Upper lobe of left lung (tissue), 6 donors: ENCODE data around the gene MGST3. TPM values are rescaled to one million over a fixed set of nuclear protein-coding genes. Genes with fewer than 3 reads are reported as not detected.
"Not testable (repeated sequence)": the region's sequence is repeated elsewhere in the genome, so short reads cannot be mapped to it uniquely, and the experiment has no call there.

Experiments used
- ATAC-seq, 2 donors: fragments of 200-7000 bp; cut with Tn5 transposase; one replicate each; pipeline ENCODE4 v1.9.1; 2022; ENCODE audit warnings: mild to moderate bottlenecking in 2 of 2, moderate library complexity in 2 of 2; ENCODE audit not compliant: low FRiP score in 2 of 2
- DNase-seq, 2 donors: peaks; one replicate each; pipeline ENCODE4 v3.0.0-alpha.2; 2019 to 2020
- H3K27ac ChIP-seq, 4 donors: fragments of 200-600 bp; sonication (generic); one replicate each; pipeline ENCODE4 v1.5.1; 2016 to 2019
- H3K27me3 ChIP-seq, 4 donors: fragments of 200-600 bp; sonication (generic); one replicate each; pipeline ENCODE4 v1.5.1; 2017 to 2019
- H3K36me3 ChIP-seq, 4 donors: fragments of 200-600 bp; sonication (generic); one replicate each; pipeline ENCODE4 v1.5.1; 2016 to 2019
- H3K4me1 ChIP-seq, 4 donors: fragments of 200-600 bp; sonication (generic); one replicate each; pipeline ENCODE4 v1.5.1; 2018 to 2019
- H3K4me3 ChIP-seq, 4 donors: fragments of 200-600 bp; sonication (generic); one replicate each; pipeline ENCODE4 v1.5.1; 2017 to 2019; ENCODE audit warnings: mild to moderate bottlenecking in 2 of 4, moderate library complexity in 1 of 4
- H3K9me3 ChIP-seq, 4 donors: fragments of 200-600 bp; sonication (generic); one replicate each; pipeline ENCODE4 v1.5.1; 2018 to 2019
- CTCF ChIP-seq, 6 experiments: fragments of 450-650 bp in 4 of 6; fragments of 200-600 bp in 2 of 6; sonication (generic) in 2 of 6; IDR thresholded peaks; one replicate each; pipeline ENCODE4 v1.5.1; 2016 to 2019; ENCODE audit warnings: antibody characterized with exemption in 6 of 6
- EP300 ChIP-seq, 4 donors: sonication (generic); formaldehyde crosslinking; IDR thresholded peaks; one replicate each; pipeline ENCODE4 v1.5.1; 2017; ENCODE audit warnings: antibody characterized with exemption in 4 of 4, control low read depth in 2 of 4
- POLR2A ChIP-seq, 4 donors: fragments of 450-650 bp; IDR thresholded peaks; one replicate each; pipeline ENCODE4 v1.5.1; 2016 to 2017; ENCODE audit warnings: antibody characterized with exemption in 4 of 4, mild to moderate bottlenecking in 2 of 4
- POLR2AphosphoS5 ChIP-seq, 2 donors: sonication (generic); formaldehyde crosslinking; IDR thresholded peaks; one replicate each; pipeline ENCODE4 v1.5.1; 2017; ENCODE audit warnings: antibody characterized with exemption in 2 of 2
- WGBS, 2 donors: methylation state at CpG; one replicate each; pipeline ENCODE4 v1.1.5; 2017 to 2018; 5-methylcytosine and 5-hydroxymethylcytosine counted together
- total RNA-seq, 6 donors: library from RNA; depleted of rRNA in 4 of 6; stranded (reverse); fragments of >200 nt in 4 of 6; gene quantifications; one replicate each; pipeline versions ENCODE4 v1.1.0 to v1.2.1, GENCODE V29; 2016 to 2021
- donor health status: DM: no; HTN: no; CAD: no; lungs with moderate emphysema.
- donor health status: DM: no; HTN: yes; CAD: no; lungs with severe emphysema.

The MGST3 gene
- 100 to 1,000 TPM in 5 of 6 donors, 10 to 100 TPM in 1; 49.2 to 250 (median 202) TPM for total RNA-seq

- H3K4me3 ChIP-seq: peak within 1 kb of the TSS; percentile 68 to 96 (median 84)
- H3K27ac ChIP-seq: peak within 1 kb of the TSS; percentile 86 to 96 (median 88)
- 1% methylated on average over 41 to 55 of the region's 56 CpGs for WGBS, 2 donors
- no peaks in the 10 kb centered on the region for H3K9me3 ChIP-seq
- H3K27me3 ChIP-seq: no peaks in the 10 kb centered on the region
- H3K4me1 ChIP-seq: peaks cover 33 to 43% (median 40%) of the 10 kb centered on the region in 4 donors
- DNase-seq: peak; percentile 97 to 98
- TF ChIP-seq POLR2AphosphoS5 (IDR thresholded peaks at IDR 0.05) (peak; percentile 65 to 81), EP300 (IDR thresholded peaks at IDR 0.05) (no peak), POLR2A (IDR thresholded peaks at IDR 0.05) (peak in 3 of 4 donors; percentile 76 to 92 (median 89)), CTCF (IDR thresholded peaks at IDR 0.05) (no peak)
- no peaks in the 10 kb centered on the region for H3K36me3 ChIP-seq
- peak; percentile 99 for ATAC-seq
These were observed at the start of gene MGST3 for GRCh38 chr1:165630629-165631341. Gene MGST3, plus strand, starts transcription at chr1:165631234. Its CDS starts 18,614 bp downstream, at chr1:165649848.

GRCh38 chr1:165581926-165582325, 49.1 kb upstream of the MGST3 start:
- Histone ChIP-seq H3K36me3 (no peaks in the 10 kb centered on the region), H3K27ac (no peak overlapping the region), H3K27me3 (no peaks in the 10 kb centered on the region), H3K4me1 (no peaks in the 10 kb centered on the region), H3K9me3 (no peaks in the 10 kb centered on the region), H3K4me3 (no peak overlapping the region)
- no peak for ATAC-seq
- DNase-seq: peak in 1 of 2 donors; percentile 54
- TF ChIP-seq EP300 (IDR thresholded peaks at IDR 0.05): no peak
- TF ChIP-seq POLR2AphosphoS5 (IDR thresholded peaks at IDR 0.05): no peak
- no peak for TF ChIP-seq POLR2A (IDR thresholded peaks at IDR 0.05)
- TF ChIP-seq CTCF (IDR thresholded peaks at IDR 0.05): no peak
- WGBS, 2 donors: 97 to 98% methylated on average over 15 to 25 of the region's 25 CpGs

- Histone ChIP-seq H3K4me3 (no peak overlapping the region), H3K36me3 (no peaks in the 10 kb centered on the region), H3K27me3 (no peaks in the 10 kb centered on the region), H3K4me1 (no peaks in the 10 kb centered on the region), H3K27ac (no peak overlapping the region), H3K9me3 (no peaks in the 10 kb centered on the region)
- ATAC-seq (no peak), DNase-seq (no peak)
- 84 to 87% methylated on average over 3 of the region's 3 CpGs for WGBS, 2 donors
- TF ChIP-seq CTCF (IDR thresholded peaks at IDR 0.05) (no peak), POLR2AphosphoS5 (IDR thresholded peaks at IDR 0.05) (no peak), POLR2A (IDR thresholded peaks at IDR 0.05) (no peak), EP300 (IDR thresholded peaks at IDR 0.05) (no peak)
These were observed 44.6 kb upstream of the MGST3 start for GRCh38 chr1:165586398-165586797.

GRCh38 chr1:165591391-165591790, 39.6 kb upstream of the MGST3 start:
- ATAC-seq, H3K27ac ChIP-seq, H3K9me3 ChIP-seq, H3K36me3 ChIP-seq, H3K4me1 ChIP-seq, H3K4me3 ChIP-seq, DNase-seq, H3K27me3 ChIP-seq: not testable (repeated sequence)
- whole genome bisulfite sequencing, 2 donors: 65 to 72% methylated on average over 4 of the region's 4 CpGs

GRCh38 chr1:165592945-165593823, 37.9 kb upstream of the MGST3 start:
- no peak for TF ChIP-seq EP300 (IDR thresholded peaks at IDR 0.05)
- peak; percentile 87 to 93 (median 93) for TF ChIP-seq CTCF (IDR thresholded peaks at IDR 0.05)
- no peak for TF ChIP-seq POLR2AphosphoS5 (IDR thresholded peaks at IDR 0.05)
- no peak for TF ChIP-seq POLR2A (IDR thresholded peaks at IDR 0.05)
- peak in 1 of 2 donors; percentile 70 for DNase-seq
- Histone ChIP-seq H3K36me3 (no peaks in the 10 kb centered on the region), H3K4me3 (no peak overlapping the region), H3K27me3 (no peaks in the 10 kb centered on the region), H3K27ac (no peak overlapping the region), H3K4me1 (peaks cover 0 to 13% (median 4%) of the 10 kb centered on the region in 4 donors), H3K9me3 (no peaks in the 10 kb centered on the region)
- WGBS, 2 donors: 1 to 2% methylated on average over 10 of the region's 10 CpGs
- peak in 1 of 2 donors; percentile 81 for ATAC-seq
